ENCODE measurements around the gene RNF183.
"Not testable (repeated sequence)": the region's sequence is repeated elsewhere in the genome, so short reads cannot be mapped to it uniquely, and the experiment has no call there.

GRCh38 chr9:113249661-113250060 lies 53.5 kb downstream of the RNF183 start:
- not testable (repeated sequence) for TF ChIP-seq REST (IDR thresholded peaks at IDR 0.05; ENCODE audit: low read depth, low read length); CTCF (IDR thresholded peaks at IDR 0.05); EP300 (IDR thresholded peaks at IDR 0.05; ENCODE audit: borderline replicate concordance in 1 of 2, low read depth in 1 of 2, low read length in 1 of 2); TAF1 (IDR thresholded peaks at IDR 0.05; ENCODE audit: borderline replicate concordance, low read depth, low read length)

Data from SK-N-SH (cell line).